AML-193 (cell line): Measurements from ENCODE around the gene UBE3A.
"Not testable (repeated sequence)": the region's sequence is repeated elsewhere in the genome, so short reads cannot be mapped to it uniquely, and the experiment has no call there.

ENCODE experiments used
- DNase-seq, 2 experiments: peaks; one replicate each; lab custom pipeline; 2025; lab: John Stamatoyannopoulos, UW

UBE3A gene

GRCh38 chr15:25437777-25438600, 835 bp downstream of the UBE3A start:
- DNase-seq, result no peak

GRCh38 chr15:25436707-25437106, 2.1 kb downstream of the UBE3A start:
- no peak for DNase-seq

- DNase-seq, result no peak
Measured at GRCh38 chr15:25435474-25436243, 3.2 kb downstream of the UBE3A start.

- no peak for DNase-seq
Measured at GRCh38 chr15:25433118-25433865, 5.5 kb downstream of the UBE3A start.

GRCh38 chr15:25431836-25432561, 6.8 kb downstream of the UBE3A start:
- no peak for DNase-seq

- no peak for DNase-seq
Measured at GRCh38 chr15:25427861-25428260, 11.0 kb downstream of the UBE3A start.

GRCh38 chr15:25426896-25427610, 11.8 kb downstream of the UBE3A start:
- DNase-seq, result no peak

- DNase-seq, result no peak
Measured at GRCh38 chr15:25424073-25424472, 14.8 kb downstream of the UBE3A start.

GRCh38 chr15:25422021-25422420, 16.8 kb downstream of the UBE3A start:
- no peak for DNase-seq

GRCh38 chr15:25418202-25418601, 20.6 kb downstream of the UBE3A start:
- no peak for DNase-seq

GRCh38 chr15:25417604-25418003, 21.2 kb downstream of the UBE3A start:
- no peak for DNase-seq

- no peak for DNase-seq
Measured at GRCh38 chr15:25416693-25417092, 22.1 kb downstream of the UBE3A start.

- DNase-seq, result no peak
Measured at GRCh38 chr15:25415707-25416106, 23.1 kb downstream of the UBE3A start.

- DNase-seq, result no peak
Measured at GRCh38 chr15:25415217-25415616, 23.6 kb downstream of the UBE3A start.

- DNase-seq, result peak; percentile 48 to 57
Measured at GRCh38 chr15:25410649-25411048, 28.2 kb downstream of the UBE3A start.

- not testable (repeated sequence) for DNase-seq
Measured at GRCh38 chr15:25409731-25410130, 29.1 kb downstream of the UBE3A start.

GRCh38 chr15:25408929-25409328, 29.9 kb downstream of the UBE3A start:
- DNase-seq, result no peak

- no peak for DNase-seq
Measured at GRCh38 chr15:25408428-25408827, 30.4 kb downstream of the UBE3A start.

- DNase-seq, result no peak
Measured at GRCh38 chr15:25407950-25408349, 30.9 kb downstream of the UBE3A start.

GRCh38 chr15:25406846-25407245, 32.0 kb downstream of the UBE3A start:
- no peak for DNase-seq

GRCh38 chr15:25406261-25406660, 32.6 kb downstream of the UBE3A start:
- DNase-seq, result no peak
